Natural killer cell (primary cell): Measurements from ENCODE around the gene CLUH. TPM values are rescaled to one million over a fixed set of nuclear protein-coding genes. Genes with fewer than 3 reads are reported as not detected.
A peak's percentile ranks its signal among the peaks of the same experiment; 100 is the strongest.

Source experiments
- ATAC-seq, 3 donors: fragments of 150-1000 bp in 2 of 3; fragments of 200-7000 bp in 1 of 3; cut with Tn5 transposase; 1 replicate in 1 of 3; 2 replicates in 2 of 3; pipeline ENCODE4 v1.10.0; 2021; ENCODE audit warnings: mild to moderate bottlenecking in 2 of 3, moderate library complexity in 2 of 3
- DNase-seq, 2 donors: peaks; one replicate each; pipeline versions ENCODE4 v3.0.0 to v3.0.0-alpha.2; 2013 to 2021; ENCODE audit warnings: mixed read lengths in 1 of 2
- H3K27ac ChIP-seq: one replicate; pipeline ENCODE4 v1.5.1; 2013; ENCODE audit warnings: mild to moderate bottlenecking, low read length
- H3K27me3 ChIP-seq: one replicate; pipeline ENCODE4 v1.6.1; 2013; ENCODE audit warnings: low read length; ENCODE audit not compliant: control insufficient read depth, insufficient read depth
- H3K36me3 ChIP-seq: one replicate; pipeline ENCODE4 v1.6.1; 2013; ENCODE audit warnings: low read length; ENCODE audit not compliant: control insufficient read depth, insufficient read depth
- H3K4me1 ChIP-seq: one replicate; pipeline ENCODE4 v1.6.1; 2013; ENCODE audit warnings: low read length; ENCODE audit not compliant: control insufficient read depth, insufficient read depth
- H3K4me3 ChIP-seq: one replicate; pipeline ENCODE4 v1.5.1; 2013; ENCODE audit warnings: low read length
- H3K9me3 ChIP-seq: one replicate; pipeline ENCODE4 v1.6.1; 2013; ENCODE audit warnings: low read length; ENCODE audit not compliant: control insufficient read depth, insufficient read depth
- H3K27ac Mint-ChIP-seq, 2 donors: one replicate each; pipeline ENCODE4 v1.8.0; 2022; ENCODE audit warnings: mild to moderate bottlenecking in 2 of 2, mixed read lengths in 2 of 2, moderate library complexity in 1 of 2
- H3K27me3 Mint-ChIP-seq, 2 donors: one replicate each; pipeline ENCODE4 v1.8.0; 2022; ENCODE audit warnings: low read depth in 2 of 2, mixed read lengths in 2 of 2
- H3K36me3 Mint-ChIP-seq: one replicate; pipeline ENCODE4 v1.8.0; 2022; ENCODE audit warnings: mixed read lengths
- H3K4me1 Mint-ChIP-seq, 2 donors: one replicate each; pipeline ENCODE4 v1.8.0; 2022; ENCODE audit warnings: mixed read lengths in 2 of 2
- H3K4me3 Mint-ChIP-seq: one replicate; pipeline ENCODE4 v1.8.0; 2022; ENCODE audit warnings: mild to moderate bottlenecking, moderate library complexity, mixed read lengths
- H3K9me3 Mint-ChIP-seq, 2 donors: one replicate each; pipeline ENCODE4 v1.8.0; 2022; ENCODE audit warnings: mixed read lengths in 2 of 2
- WGBS: methylation state at CpG from one replicate; pipeline ENCODE4 v1.1.7; 2013; ENCODE audit warnings: missing lambda C conversion rate; ENCODE audit not compliant: insufficient coverage; 5-methylcytosine and 5-hydroxymethylcytosine counted together
- intact Hi-C: fragments of 100-400 bp; cut with micrococcal nuclease; formaldehyde crosslinking; loops from one replicate; pipeline ENCODE4 v1.14.2; 2022
- total RNA-seq, 4 donors: library from RNA; stranded (reverse); fragments of 120-200 nt in 1 of 4; gene quantifications; one replicate each; pipeline versions ENCODE4 v1.2.3 to v1.2.4, GENCODE V29; 2013 to 2022
- TF ChIP-seq, protein P1 (sequence below): fragments of 200-600 bp; IDR thresholded peaks from one replicate; pipeline ENCODE4 v1.8.0; 2022; ENCODE audit warnings: antibody characterized with exemption

The CLUH gene, protein sequence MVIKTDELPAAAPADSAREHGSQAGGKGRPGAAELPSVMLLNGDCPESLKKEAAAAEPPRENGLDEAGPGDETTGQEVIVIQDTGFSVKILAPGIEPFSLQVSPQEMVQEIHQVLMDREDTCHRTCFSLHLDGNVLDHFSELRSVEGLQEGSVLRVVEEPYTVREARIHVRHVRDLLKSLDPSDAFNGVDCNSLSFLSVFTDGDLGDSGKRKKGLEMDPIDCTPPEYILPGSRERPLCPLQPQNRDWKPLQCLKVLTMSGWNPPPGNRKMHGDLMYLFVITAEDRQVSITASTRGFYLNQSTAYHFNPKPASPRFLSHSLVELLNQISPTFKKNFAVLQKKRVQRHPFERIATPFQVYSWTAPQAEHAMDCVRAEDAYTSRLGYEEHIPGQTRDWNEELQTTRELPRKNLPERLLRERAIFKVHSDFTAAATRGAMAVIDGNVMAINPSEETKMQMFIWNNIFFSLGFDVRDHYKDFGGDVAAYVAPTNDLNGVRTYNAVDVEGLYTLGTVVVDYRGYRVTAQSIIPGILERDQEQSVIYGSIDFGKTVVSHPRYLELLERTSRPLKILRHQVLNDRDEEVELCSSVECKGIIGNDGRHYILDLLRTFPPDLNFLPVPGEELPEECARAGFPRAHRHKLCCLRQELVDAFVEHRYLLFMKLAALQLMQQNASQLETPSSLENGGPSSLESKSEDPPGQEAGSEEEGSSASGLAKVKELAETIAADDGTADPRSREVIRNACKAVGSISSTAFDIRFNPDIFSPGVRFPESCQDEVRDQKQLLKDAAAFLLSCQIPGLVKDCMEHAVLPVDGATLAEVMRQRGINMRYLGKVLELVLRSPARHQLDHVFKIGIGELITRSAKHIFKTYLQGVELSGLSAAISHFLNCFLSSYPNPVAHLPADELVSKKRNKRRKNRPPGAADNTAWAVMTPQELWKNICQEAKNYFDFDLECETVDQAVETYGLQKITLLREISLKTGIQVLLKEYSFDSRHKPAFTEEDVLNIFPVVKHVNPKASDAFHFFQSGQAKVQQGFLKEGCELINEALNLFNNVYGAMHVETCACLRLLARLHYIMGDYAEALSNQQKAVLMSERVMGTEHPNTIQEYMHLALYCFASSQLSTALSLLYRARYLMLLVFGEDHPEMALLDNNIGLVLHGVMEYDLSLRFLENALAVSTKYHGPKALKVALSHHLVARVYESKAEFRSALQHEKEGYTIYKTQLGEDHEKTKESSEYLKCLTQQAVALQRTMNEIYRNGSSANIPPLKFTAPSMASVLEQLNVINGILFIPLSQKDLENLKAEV (N-terminal part only)
- 10 to 100 TPM; 34.6 to 43.5 (median 42.1) TPM for total RNA-seq
- 15.8 TPM for total RNA-seq (2013)

- peak; percentile 96 to 97 for DNase-seq
- peaks cover 43% of the 10 kb centered on the region for H3K4me1 ChIP-seq
- no peaks in the 10 kb centered on the region for H3K27me3 ChIP-seq
- Mint-ChIP-seq H3K4me1 (peaks cover 26 to 39% of the 10 kb centered on the region in 2 donors), H3K27me3 (no peaks in the 10 kb centered on the region), H3K4me3 (peak within 1 kb of the TSS; percentile 81), H3K9me3 (no peaks in the 10 kb centered on the region), H3K36me3 (no peaks in the 10 kb centered on the region), H3K27ac (peak within 1 kb of the TSS; percentile 53 to 81)
- no peaks in the 10 kb centered on the region for H3K36me3 ChIP-seq
- peak within 1 kb of the TSS; percentile 67 for H3K27ac ChIP-seq
- no peaks in the 10 kb centered on the region for H3K9me3 ChIP-seq
- WGBS = 2% methylated on average over 76 of the region's 76 CpGs
- peak within 1 kb of the TSS; percentile 91 for H3K4me3 ChIP-seq
- TF ChIP-seq, protein P1, sequence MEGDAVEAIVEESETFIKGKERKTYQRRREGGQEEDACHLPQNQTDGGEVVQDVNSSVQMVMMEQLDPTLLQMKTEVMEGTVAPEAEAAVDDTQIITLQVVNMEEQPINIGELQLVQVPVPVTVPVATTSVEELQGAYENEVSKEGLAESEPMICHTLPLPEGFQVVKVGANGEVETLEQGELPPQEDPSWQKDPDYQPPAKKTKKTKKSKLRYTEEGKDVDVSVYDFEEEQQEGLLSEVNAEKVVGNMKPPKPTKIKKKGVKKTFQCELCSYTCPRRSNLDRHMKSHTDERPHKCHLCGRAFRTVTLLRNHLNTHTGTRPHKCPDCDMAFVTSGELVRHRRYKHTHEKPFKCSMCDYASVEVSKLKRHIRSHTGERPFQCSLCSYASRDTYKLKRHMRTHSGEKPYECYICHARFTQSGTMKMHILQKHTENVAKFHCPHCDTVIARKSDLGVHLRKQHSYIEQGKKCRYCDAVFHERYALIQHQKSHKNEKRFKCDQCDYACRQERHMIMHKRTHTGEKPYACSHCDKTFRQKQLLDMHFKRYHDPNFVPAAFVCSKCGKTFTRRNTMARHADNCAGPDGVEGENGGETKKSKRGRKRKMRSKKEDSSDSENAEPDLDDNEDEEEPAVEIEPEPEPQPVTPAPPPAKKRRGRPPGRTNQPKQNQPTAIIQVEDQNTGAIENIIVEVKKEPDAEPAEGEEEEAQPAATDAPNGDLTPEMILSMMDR = no peak
- intact Hi-C loops = no loop called here
- ATAC-seq = peak; percentile 93 to 96 (median 93)
Measured at GRCh38 chr17:2711608-2712299, at the start of gene CLUH. TSS of gene CLUH (minus strand) at chr17:2711764. CDS start at chr17:2711661, 103 bp downstream.

- H3K9me3 ChIP-seq = no peaks in the 10 kb centered on the region
- peaks cover 0 to 5% of the 10 kb centered on the region in 2 donors for H3K4me1 Mint-ChIP-seq
- no peak for ATAC-seq
- TF ChIP-seq, protein P1 = no peak
- 76% methylated on average over 4 of the region's 4 CpGs for WGBS
- H3K27ac ChIP-seq = no peak overlapping the region
- H3K36me3 ChIP-seq = no peaks in the 10 kb centered on the region
- H3K27ac Mint-ChIP-seq = no peak overlapping the region
- H3K4me3 Mint-ChIP-seq = no peak overlapping the region
- H3K27me3 ChIP-seq = peaks cover 6% of the 10 kb centered on the region
- intact Hi-C loops = no loop called here
- H3K9me3 Mint-ChIP-seq = no peaks in the 10 kb centered on the region
- H3K36me3 Mint-ChIP-seq = no peaks in the 10 kb centered on the region
- peaks cover 34 to 36% of the 10 kb centered on the region in 2 donors for H3K27me3 Mint-ChIP-seq
- no peak for DNase-seq
- H3K4me1 ChIP-seq = peaks cover 4% of the 10 kb centered on the region
- H3K4me3 ChIP-seq = no peak overlapping the region
Measured at GRCh38 chr17:2758870-2759269, 47.3 kb upstream of the CLUH start.

- H3K27ac Mint-ChIP-seq = no peak overlapping the region
- DNase-seq (no peak), ATAC-seq (no peak)
- H3K27me3 Mint-ChIP-seq = peaks cover 36 to 37% of the 10 kb centered on the region in 2 donors
- H3K9me3 Mint-ChIP-seq = no peaks in the 10 kb centered on the region
- Histone ChIP-seq H3K4me3 (no peak overlapping the region), H3K27ac (no peak overlapping the region), H3K36me3 (no peaks in the 10 kb centered on the region), H3K9me3 (no peaks in the 10 kb centered on the region), H3K4me1 (peaks cover 4% of the 10 kb centered on the region), H3K27me3 (peaks cover 6% of the 10 kb centered on the region)
- H3K4me3 Mint-ChIP-seq = peak overlapping the region; percentile 65
- H3K36me3 Mint-ChIP-seq = no peaks in the 10 kb centered on the region
- TF ChIP-seq, protein P1 = no peak
- WGBS = 4% methylated on average over 46 of the region's 46 CpGs
- intact Hi-C loops = no loop called here
- peaks cover 0 to 5% of the 10 kb centered on the region in 2 donors for H3K4me1 Mint-ChIP-seq
Measured at GRCh38 chr17:2755891-2756724, 44.5 kb upstream of the CLUH start.
